ENCODE results near the gene LEPR.

GRCh38 chr1:65372557-65372956 is 47.9 kb upstream of the LEPR start:
- TF ChIP-seq POLR2AphosphoS5 (IDR thresholded peaks at IDR 0.05; ENCODE audit: insufficient read depth in 1 of 2, low read depth in 1 of 2) (no peak), POLR2A (IDR thresholded peaks at IDR 0.05) (no peak)
